Bronchial epithelial cell (primary cell): ENCODE results near the gene C14orf119. TPM values are rescaled to one million over a fixed set of nuclear protein-coding genes. Genes with fewer than 3 reads are reported as not detected.

Experiments used
- DNase-seq: peaks from one replicate; pipeline ENCODE4 v3.0.0-alpha.2; 2010; ENCODE audit warnings: low read depth
- FAIRE-seq: peaks from 2 replicates; lab custom pipeline; 2011; peaks lifted over from hg19 to GRCh38; lab: Jason Lieb, UNC
- H3K27me3 ChIP-seq: 2 replicates; pipeline ENCODE4 v1.5.1; 2011; ENCODE audit warnings: low read length; ENCODE audit not compliant: control insufficient read depth, insufficient read depth
- H3K36me3 ChIP-seq: 2 replicates; pipeline ENCODE4 v1.5.1; 2011; ENCODE audit warnings: low read length; ENCODE audit not compliant: control insufficient read depth, insufficient read depth
- H3K4me3 ChIP-seq: 2 replicates; pipeline ENCODE4 v1.5.1; 2011; ENCODE audit warnings: mild to moderate bottlenecking, low read depth, low read length, control low read depth
- total RNA-seq: library from RNA; depleted of rRNA; stranded (reverse); fragments of >200 nt; gene quantifications from 2 replicates; pipeline ENCODE4 v1.2.1, GENCODE V29; 2014
- TF ChIP-seq, protein P1 (sequence below): IDR thresholded peaks from 2 replicates; pipeline ENCODE4 v1.5.1; 2011; ENCODE audit warnings: mild to moderate bottlenecking, moderate library complexity, low read length, control low read depth, inconsistent platforms; ENCODE audit not compliant: insufficient read depth, severe bottlenecking

C14orf119 gene
- total RNA-seq, 1 donor from 2014 or later: 51.9 TPM

DNA sequence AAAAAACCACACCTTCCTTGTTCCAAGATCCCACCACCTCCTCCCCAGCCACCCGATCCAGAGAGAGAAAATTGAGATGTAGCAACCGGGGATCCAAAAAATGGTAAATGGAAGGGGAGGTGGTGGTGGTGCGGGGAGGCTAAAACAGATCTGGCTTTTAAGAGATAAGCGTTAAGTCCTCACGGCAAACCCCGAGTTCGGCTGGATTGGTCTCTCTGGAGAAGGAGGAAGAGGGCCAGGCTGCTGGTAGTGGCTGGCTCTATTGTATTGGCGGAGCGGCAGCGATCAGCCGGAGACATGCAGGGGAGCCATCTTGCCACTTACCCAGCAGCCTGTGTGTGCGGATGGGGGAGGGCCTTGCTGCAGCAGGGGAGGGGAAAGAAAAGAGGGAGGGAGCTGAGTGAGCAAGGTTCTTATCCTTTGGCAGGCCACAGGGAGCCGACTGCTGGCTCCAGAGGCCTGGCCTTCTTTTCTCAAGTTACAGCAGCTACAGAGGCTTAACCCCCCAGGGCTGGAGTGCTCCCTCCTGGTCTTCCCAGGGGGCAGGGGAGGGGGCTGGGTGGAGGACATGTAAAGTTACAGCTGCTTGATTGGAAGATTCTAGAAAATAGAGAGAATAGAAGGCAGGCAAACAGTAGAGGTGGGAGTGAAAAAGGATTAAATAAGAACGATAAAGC, 23.9 kb upstream of the C14orf119 start:
- H3K27me3 ChIP-seq: no peaks in the 10 kb centered on the region
- H3K4me3 ChIP-seq: peak overlapping the region; percentile 67
- TF ChIP-seq, protein P1, sequence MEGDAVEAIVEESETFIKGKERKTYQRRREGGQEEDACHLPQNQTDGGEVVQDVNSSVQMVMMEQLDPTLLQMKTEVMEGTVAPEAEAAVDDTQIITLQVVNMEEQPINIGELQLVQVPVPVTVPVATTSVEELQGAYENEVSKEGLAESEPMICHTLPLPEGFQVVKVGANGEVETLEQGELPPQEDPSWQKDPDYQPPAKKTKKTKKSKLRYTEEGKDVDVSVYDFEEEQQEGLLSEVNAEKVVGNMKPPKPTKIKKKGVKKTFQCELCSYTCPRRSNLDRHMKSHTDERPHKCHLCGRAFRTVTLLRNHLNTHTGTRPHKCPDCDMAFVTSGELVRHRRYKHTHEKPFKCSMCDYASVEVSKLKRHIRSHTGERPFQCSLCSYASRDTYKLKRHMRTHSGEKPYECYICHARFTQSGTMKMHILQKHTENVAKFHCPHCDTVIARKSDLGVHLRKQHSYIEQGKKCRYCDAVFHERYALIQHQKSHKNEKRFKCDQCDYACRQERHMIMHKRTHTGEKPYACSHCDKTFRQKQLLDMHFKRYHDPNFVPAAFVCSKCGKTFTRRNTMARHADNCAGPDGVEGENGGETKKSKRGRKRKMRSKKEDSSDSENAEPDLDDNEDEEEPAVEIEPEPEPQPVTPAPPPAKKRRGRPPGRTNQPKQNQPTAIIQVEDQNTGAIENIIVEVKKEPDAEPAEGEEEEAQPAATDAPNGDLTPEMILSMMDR: no peak
- DNase-seq (peak; percentile 84), FAIRE-seq (no peak)
- H3K36me3 ChIP-seq: peaks cover 24% of the 10 kb centered on the region

- Histone ChIP-seq H3K27me3 (no peaks in the 10 kb centered on the region), H3K4me3 (peak overlapping the region; percentile 67), H3K36me3 (peaks cover 23% of the 10 kb centered on the region)
- DNase-seq (peak; percentile 66), FAIRE-seq (no peak)
- TF ChIP-seq, protein P1: no peak
Measured at GRCh38 chr14:23071921-23072539, 23.3 kb upstream of the C14orf119 start.

GRCh38 chr14:23074906-23075305, 20.4 kb upstream of the C14orf119 start:
- Histone ChIP-seq H3K36me3 (peaks cover 16% of the 10 kb centered on the region), H3K27me3 (no peaks in the 10 kb centered on the region), H3K4me3 (no peak overlapping the region)
- TF ChIP-seq, protein P1: no peak
- FAIRE-seq (no peak), DNase-seq (no peak)

DNA sequence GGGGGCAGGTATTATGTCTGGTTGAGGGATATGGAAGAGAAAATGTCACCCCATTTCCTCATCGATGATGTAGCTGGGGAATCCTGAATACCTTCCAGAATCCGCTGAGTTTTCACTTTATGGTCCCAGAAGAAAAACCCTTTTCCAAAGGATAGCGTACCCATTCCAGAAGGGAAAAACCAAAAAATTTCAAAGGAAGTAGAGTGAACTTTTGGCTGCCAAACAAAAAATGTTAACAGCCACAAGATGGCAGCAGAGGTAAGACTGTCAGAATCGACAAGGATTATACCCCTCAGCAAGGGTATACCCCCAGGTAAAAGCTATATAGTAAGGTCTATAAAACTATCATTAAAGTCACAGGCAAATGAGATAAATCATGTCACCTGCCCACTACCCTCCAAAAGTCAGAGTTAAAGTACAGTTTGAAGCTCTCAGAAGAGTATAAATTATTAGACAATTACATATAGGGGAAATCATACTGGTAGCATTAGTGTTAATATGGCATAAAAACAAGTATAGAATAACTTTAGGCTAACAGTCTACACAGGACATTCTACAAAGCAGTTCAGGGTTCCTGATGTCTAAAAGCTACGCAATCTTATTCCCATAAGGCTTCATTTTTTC, 18.4 kb upstream of the C14orf119 start:
- Histone ChIP-seq H3K36me3 (peaks cover 16% of the 10 kb centered on the region), H3K27me3 (no peaks in the 10 kb centered on the region), H3K4me3 (no peak overlapping the region)
- TF ChIP-seq, protein P1: peak; percentile 56
- FAIRE-seq (no peak), DNase-seq (no peak)

GRCh38 chr14:23077962-23078361, 17.3 kb upstream of the C14orf119 start:
- Histone ChIP-seq H3K36me3 (peaks cover 13% of the 10 kb centered on the region), H3K4me3 (no peak overlapping the region), H3K27me3 (no peaks in the 10 kb centered on the region)
- FAIRE-seq (no peak), DNase-seq (no peak)
- TF ChIP-seq, protein P1: no peak
